GM12878 (cell line): Measurements from ENCODE around the gene PAX7. TPM values are rescaled to one million over a fixed set of nuclear protein-coding genes. Genes with fewer than 3 reads are reported as not detected.

Source experiments
- ATAC-seq: fragments of 200-7000 bp; cut with Tn5 transposase; 3 replicates; pipeline ENCODE4 v1.9.1; 2020; ENCODE audit warnings: mild to moderate bottlenecking, moderate library complexity
- BruUV-seq: library from RNA; stranded (reverse); fragments of 400-500 nt; replicated peaks from 2 replicates; lab custom pipeline; 2021; lab: Mats Ljungman, UMichigan
- CTCF ChIA-PET: fragments of 300-600 bp; sonication (Branson Sonifier 250); formaldehyde crosslinking; extraction: SDS; loops from one replicate; lab custom pipeline; 2021; ENCODE audit warnings: inconsistent platforms; lab: Yijun Ruan, JAX
- POLR2A ChIA-PET: fragments of 350-600 bp; formaldehyde crosslinking; extraction: SDS; loops from one replicate; lab custom pipeline; 2021; ENCODE audit warnings: inconsistent platforms; lab: Charles Lee
- RAD21 ChIA-PET: fragments of 300-600 bp; sonication (Branson Sonifier 250); formaldehyde crosslinking; loops from one replicate; lab custom pipeline; 2023; ENCODE audit warnings: antibody characterized with exemption; ENCODE audit not compliant: unreplicated experiment; lab: Charles Lee
- SMC1A ChIA-PET: fragments of 300-600 bp; sonication (Branson Sonifier 250); formaldehyde crosslinking; loops from one replicate; lab custom pipeline; 2023; ENCODE audit not compliant: unreplicated experiment, uncharacterized antibody; lab: Charles Lee
- DNase-seq: peaks from one replicate; pipeline ENCODE4 v3.0.0-alpha.2; 2011; ENCODE audit warnings: low read depth, low spot score
- FAIRE-seq: peaks from 3 replicates; lab custom pipeline; 2011; peaks lifted over from hg19 to GRCh38; lab: Jason Lieb, UNC
- H2AFZ ChIP-seq: 2 replicates; pipeline ENCODE4 v1.6.0; 2011; ENCODE audit warnings: low read depth, low read length, control low read depth; ENCODE audit not compliant: control insufficient read depth
- H3K27ac ChIP-seq: 2 replicates; pipeline ENCODE4 v1.5.1; 2011; ENCODE audit warnings: control low read depth; ENCODE audit not compliant: control insufficient read depth, insufficient read depth
- H3K27me3 ChIP-seq, 2 experiments: replicated peaks in 1 of 2; 2 replicates each; pipeline versions ENCODE4 v1.6.0 to v1.6.1; 2011; ENCODE audit warnings: low read length in 1 of 2; ENCODE audit not compliant: control insufficient read depth in 2 of 2, insufficient read depth in 2 of 2
- H3K36me3 ChIP-seq, 2 experiments: 2 replicates each; pipeline ENCODE4 v1.5.1; 2011; ENCODE audit warnings: low read length in 1 of 2; ENCODE audit not compliant: control insufficient read depth in 2 of 2, insufficient read depth in 2 of 2
- H3K4me1 ChIP-seq: 2 replicates; pipeline ENCODE4 v1.6.1; 2011; ENCODE audit warnings: mild to moderate bottlenecking, low read length, moderate library complexity, mixed read lengths; ENCODE audit not compliant: control insufficient read depth, insufficient read depth
- H3K4me2 ChIP-seq: 2 replicates; pipeline ENCODE4 v1.6.0; 2011; ENCODE audit warnings: control low read depth; ENCODE audit not compliant: control insufficient read depth, insufficient read depth
- H3K4me3 ChIP-seq: fragments of 200-600 bp; sonication (generic); 2 replicates; pipeline ENCODE4 v1.5.1; 2016
- H3K79me2 ChIP-seq: 2 replicates; pipeline ENCODE4 v1.6.0; 2011; ENCODE audit warnings: low read length; ENCODE audit not compliant: control insufficient read depth, insufficient read depth
- H3K9ac ChIP-seq: 2 replicates; pipeline ENCODE4 v1.8.0; 2011; ENCODE audit warnings: low read length, control low read depth, mixed read lengths; ENCODE audit not compliant: control insufficient read depth, insufficient read depth
- H3K9me3 ChIP-seq: replicated peaks from 3 replicates; pipeline ENCODE4 v1.5.1; 2011; ENCODE audit warnings: mild to moderate bottlenecking, low read length; ENCODE audit not compliant: control insufficient read depth, insufficient read depth
- H4K20me1 ChIP-seq: 2 replicates; pipeline ENCODE4 v1.6.0; 2011; ENCODE audit not compliant: control insufficient read depth, insufficient read depth
- BRCA1 ChIP-seq: IDR thresholded peaks from 2 replicates; pipeline ENCODE4 v1.6.1; 2011; ENCODE audit warnings: low read depth, low read length, improper control_type of control experiment
- CHD1 ChIP-seq: IDR thresholded peaks from 2 replicates; pipeline ENCODE4 v1.6.1; 2012; ENCODE audit warnings: low read depth, low read length, improper control_type of control experiment
- CHD4 ChIP-seq: fragments of 200-600 bp; sonication (generic); IDR thresholded peaks from 2 replicates; pipeline ENCODE4 v1.6.1; 2016; ENCODE audit warnings: mild to moderate bottlenecking
- DPF2 ChIP-seq: fragments of 450-650 bp; IDR thresholded peaks from 2 replicates; pipeline ENCODE4 v1.6.1; 2017; ENCODE audit warnings: mild to moderate bottlenecking
- EZH2 ChIP-seq: IDR thresholded peaks from 2 replicates; pipeline ENCODE4 v1.6.1; 2012; ENCODE audit warnings: low read depth, mild to moderate bottlenecking, control low read depth, inconsistent platforms, low read length, borderline replicate concordance; ENCODE audit not compliant: control insufficient read depth
- IKZF2 ChIP-seq, 2 experiments: fragments of 450-650 bp; IDR thresholded peaks; 2 replicates each; pipeline ENCODE4 v1.6.1; 2017; ENCODE audit warnings: mild to moderate bottlenecking in 2 of 2, moderate library complexity in 2 of 2
- KLF5 ChIP-seq: fragments of 450-650 bp; IDR thresholded peaks from 2 replicates; pipeline ENCODE4 v1.6.1; 2014; ENCODE audit warnings: mild to moderate bottlenecking; ENCODE audit not compliant: partially characterized antibody
- MEF2A ChIP-seq: IDR thresholded peaks from 2 replicates; pipeline ENCODE4 v1.6.1; 2011; ENCODE audit warnings: low read depth, mild to moderate bottlenecking, low read length, moderate library complexity; ENCODE audit not compliant: insufficient read depth
- MTA2 ChIP-seq: fragments of 450-650 bp; IDR thresholded peaks from 2 replicates; pipeline ENCODE4 v1.6.1; 2016; ENCODE audit warnings: low read depth, mild to moderate bottlenecking, moderate library complexity
- MXI1 ChIP-seq: fragments of 150-350 bp; IDR thresholded peaks from 2 replicates; pipeline ENCODE4 v1.6.1; 2011; ENCODE audit warnings: low read depth, mild to moderate bottlenecking, inconsistent platforms, low read length, improper control_type of control experiment
- MYB ChIP-seq: fragments of 150-350 bp; IDR thresholded peaks from 2 replicates; pipeline ENCODE4 v1.6.1; 2014; ENCODE audit warnings: mild to moderate bottlenecking, low read depth, low read length, borderline replicate concordance
- NFIC ChIP-seq: IDR thresholded peaks from 2 replicates; pipeline ENCODE4 v1.6.1; 2012; ENCODE audit warnings: low read depth, mild to moderate bottlenecking, inconsistent platforms, low read length, moderate library complexity
- NFXL1 ChIP-seq: fragments of 450-650 bp; IDR thresholded peaks from 2 replicates; pipeline ENCODE4 v1.6.1; 2017; ENCODE audit warnings: antibody characterized with exemption, mild to moderate bottlenecking, borderline replicate concordance
- NR2F1 ChIP-seq: fragments of 450-650 bp; conservative IDR thresholded peaks from 2 replicates; pipeline ENCODE4 v1.6.1; 2017; ENCODE audit warnings: mild to moderate bottlenecking
- RAD21 ChIP-seq: IDR thresholded peaks from 2 replicates; pipeline ENCODE4 v1.6.1; 2011; ENCODE audit warnings: mild to moderate bottlenecking, low read depth, low read length, moderate library complexity; ENCODE audit not compliant: insufficient read depth
- SMC3 ChIP-seq: IDR thresholded peaks from 2 replicates; pipeline ENCODE4 v1.6.1; 2011; ENCODE audit warnings: low read length, improper control_type of control experiment, borderline replicate concordance
- STAT1 ChIP-seq: fragments of 450-650 bp; conservative IDR thresholded peaks from 2 replicates; pipeline ENCODE4 v1.6.1; 2014; ENCODE audit warnings: antibody characterized with exemption, mild to moderate bottlenecking
- TCF7 ChIP-seq: IDR thresholded peaks from 2 replicates; pipeline ENCODE4 v1.6.1; 2014; ENCODE audit warnings: antibody characterized with exemption, borderline replicate concordance
- ZNF384 ChIP-seq: IDR thresholded peaks from 2 replicates; pipeline ENCODE4 v1.6.1; 2012; ENCODE audit warnings: low read depth, mild to moderate bottlenecking, low read length, improper control_type of control experiment, borderline replicate concordance
- ZZZ3 ChIP-seq: IDR thresholded peaks from 2 replicates; pipeline ENCODE4 v1.6.1; 2011; ENCODE audit warnings: low read depth; ENCODE audit not compliant: control insufficient read depth, insufficient read length
- WGBS: methylation state at CpG from one replicate; pipeline ENCODE4 v1.1.6; 2016; ENCODE audit warnings: low lambda C conversion rate; ENCODE audit not compliant: insufficient replicate concordance, insufficient coverage; ENCODE audit errors: missing lambda C conversion rate; 5-methylcytosine and 5-hydroxymethylcytosine counted together
- in situ Hi-C: fragments of 300-500 bp; cut with MboI; formaldehyde crosslinking; loops from 9 replicates; pipeline ENCODE4 v1.14.3; 2018; ENCODE audit warnings: mixed read lengths
- intact Hi-C: fragments of 100-400 bp; cut with micrococcal nuclease; formaldehyde crosslinking; loops from one replicate; pipeline ENCODE4 v1.14.2; 2022; ENCODE audit not compliant: unreplicated experiment
- polyA plus RNA-seq, 11 experiments: library from polyadenylated mRNA; depleted of rRNA in 4 of 11; unstranded in 6 of 11; stranded (reverse) in 5 of 11; fragments of >200 nt; fragmentation: Nextera tagmentation in 4 of 11; fragmentation: Illumina TruSeq in 1 of 11; extraction: Ambion mirVana in 4 of 11; extraction: Trizol in 1 of 11; gene quantifications; 1 replicate in 1 of 11; 2 replicates in 10 of 11; pipeline versions ENCODE4 v1.2.1 to v1.2.3, GENCODE V29; 2011 to 2016; ENCODE audit warnings: inconsistent platforms in 2 of 11, missing spikeins in 2 of 11, low read depth in 1 of 11
- total RNA-seq, 4 experiments: library from RNA; depleted of rRNA in 3 of 4; stranded (reverse); fragments of >200 nt in 3 of 4; fragmentation: Illumina TruSeq in 1 of 4; extraction: Trizol in 1 of 4; gene quantifications; 2 replicates each; pipeline versions ENCODE4 v1.2.1 to v1.2.3, GENCODE V29; 2013 to 2021
- TF ChIP-seq, protein P1 (sequence below), 3 experiments: IDR thresholded peaks in 2 of 3; conservative IDR thresholded peaks in 1 of 3; 2 replicates each; pipeline ENCODE4 v1.5.1; 2011; ENCODE audit warnings: low read depth in 3 of 3, low read length in 3 of 3, mild to moderate bottlenecking in 3 of 3, control low read depth in 2 of 3, moderate library complexity in 2 of 3, inconsistent platforms in 1 of 3, mixed read lengths in 1 of 3; ENCODE audit not compliant: control insufficient read depth in 2 of 3, insufficient read depth in 1 of 3; ENCODE audit errors: extremely low read depth in 1 of 3
- TF ChIP-seq, protein P2 (sequence below): fragments of 450-650 bp; IDR thresholded peaks from 2 replicates; pipeline ENCODE4 v1.6.1; 2017; ENCODE audit warnings: borderline replicate concordance
- TF ChIP-seq, protein P3 (sequence below): IDR thresholded peaks from 2 replicates; pipeline ENCODE4 v1.6.1; 2011; ENCODE audit warnings: low read depth, low read length, improper control_type of control experiment, borderline replicate concordance

Gene PAX7
- total and polyA plus RNA-seq, 10 of the 15 experiments (the other 5 are each of a cell fraction or from before 2014, with no cell fraction given): not detected

DNA sequence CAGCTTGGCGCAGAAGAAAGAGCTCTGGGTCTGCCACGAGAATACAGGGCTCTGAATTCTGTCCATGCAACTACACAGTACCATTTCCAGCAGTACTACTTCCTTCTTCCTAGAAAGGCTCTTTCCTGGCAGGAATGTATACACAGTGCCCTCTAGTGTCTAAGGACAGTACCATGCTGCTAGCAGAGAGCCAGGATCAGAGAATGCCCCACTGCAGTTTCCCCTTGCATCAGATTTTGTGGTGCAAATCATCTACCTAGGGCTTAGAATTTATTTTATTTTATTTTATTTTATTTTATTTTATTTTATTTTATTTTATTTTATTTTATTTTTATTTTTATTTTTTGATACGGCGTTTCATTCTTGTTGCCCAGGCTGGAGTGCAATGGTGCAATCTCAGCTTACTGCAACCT, 50.8 kb downstream of the PAX7 start:
- no peak for DNase-seq
- CTCF ChIA-PET: interaction anchor here (0.6 to 2.1 kb wide), 5 partner anchors 9 to 98 kb away, joined by 3 to 16 read pairs (median 3); no protein-coding TSS in a partner anchor
- H2AFZ ChIP-seq: no peak overlapping the region
- TF ChIP-seq NFIC (no peak), DPF2 (no peak), BRCA1 (no peak), IKZF2 (IDR thresholded peaks at IDR 0.05) (no peak), NR2F1 (no peak), CHD1 (no peak), KLF5 (no peak), MEF2A (no peak), EZH2 (no peak), TCF7 (no peak), MXI1 (no peak), SMC3 (peak; percentile 41; the same call in 1 of the 2 replicates), NFXL1 (no peak), ZZZ3 (no peak), ZNF384 (no peak), MYB (no peak), CHD4 (no peak), STAT1 (no peak), MTA2 (no peak), RAD21 (peak; percentile 50)
- TF ChIP-seq, protein P1, sequence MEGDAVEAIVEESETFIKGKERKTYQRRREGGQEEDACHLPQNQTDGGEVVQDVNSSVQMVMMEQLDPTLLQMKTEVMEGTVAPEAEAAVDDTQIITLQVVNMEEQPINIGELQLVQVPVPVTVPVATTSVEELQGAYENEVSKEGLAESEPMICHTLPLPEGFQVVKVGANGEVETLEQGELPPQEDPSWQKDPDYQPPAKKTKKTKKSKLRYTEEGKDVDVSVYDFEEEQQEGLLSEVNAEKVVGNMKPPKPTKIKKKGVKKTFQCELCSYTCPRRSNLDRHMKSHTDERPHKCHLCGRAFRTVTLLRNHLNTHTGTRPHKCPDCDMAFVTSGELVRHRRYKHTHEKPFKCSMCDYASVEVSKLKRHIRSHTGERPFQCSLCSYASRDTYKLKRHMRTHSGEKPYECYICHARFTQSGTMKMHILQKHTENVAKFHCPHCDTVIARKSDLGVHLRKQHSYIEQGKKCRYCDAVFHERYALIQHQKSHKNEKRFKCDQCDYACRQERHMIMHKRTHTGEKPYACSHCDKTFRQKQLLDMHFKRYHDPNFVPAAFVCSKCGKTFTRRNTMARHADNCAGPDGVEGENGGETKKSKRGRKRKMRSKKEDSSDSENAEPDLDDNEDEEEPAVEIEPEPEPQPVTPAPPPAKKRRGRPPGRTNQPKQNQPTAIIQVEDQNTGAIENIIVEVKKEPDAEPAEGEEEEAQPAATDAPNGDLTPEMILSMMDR (IDR thresholded peaks at IDR 0.05 in 2 of 3, conservative IDR thresholded peaks at IDR 0.05 in 1 of 3; ENCODE audit: control insufficient read depth in 2 of 3, extremely low read depth in 1 of 3, insufficient read depth in 1 of 3, low read depth in 3 of 3, low read length in 3 of 3): peak; percentile 53 to 65 (median 58)
- TF ChIP-seq, protein P2, sequence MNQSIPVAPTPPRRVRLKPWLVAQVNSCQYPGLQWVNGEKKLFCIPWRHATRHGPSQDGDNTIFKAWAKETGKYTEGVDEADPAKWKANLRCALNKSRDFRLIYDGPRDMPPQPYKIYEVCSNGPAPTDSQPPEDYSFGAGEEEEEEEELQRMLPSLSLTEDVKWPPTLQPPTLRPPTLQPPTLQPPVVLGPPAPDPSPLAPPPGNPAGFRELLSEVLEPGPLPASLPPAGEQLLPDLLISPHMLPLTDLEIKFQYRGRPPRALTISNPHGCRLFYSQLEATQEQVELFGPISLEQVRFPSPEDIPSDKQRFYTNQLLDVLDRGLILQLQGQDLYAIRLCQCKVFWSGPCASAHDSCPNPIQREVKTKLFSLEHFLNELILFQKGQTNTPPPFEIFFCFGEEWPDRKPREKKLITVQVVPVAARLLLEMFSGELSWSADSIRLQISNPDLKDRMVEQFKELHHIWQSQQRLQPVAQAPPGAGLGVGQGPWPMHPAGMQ: no peak
- TF ChIP-seq, protein P3, sequence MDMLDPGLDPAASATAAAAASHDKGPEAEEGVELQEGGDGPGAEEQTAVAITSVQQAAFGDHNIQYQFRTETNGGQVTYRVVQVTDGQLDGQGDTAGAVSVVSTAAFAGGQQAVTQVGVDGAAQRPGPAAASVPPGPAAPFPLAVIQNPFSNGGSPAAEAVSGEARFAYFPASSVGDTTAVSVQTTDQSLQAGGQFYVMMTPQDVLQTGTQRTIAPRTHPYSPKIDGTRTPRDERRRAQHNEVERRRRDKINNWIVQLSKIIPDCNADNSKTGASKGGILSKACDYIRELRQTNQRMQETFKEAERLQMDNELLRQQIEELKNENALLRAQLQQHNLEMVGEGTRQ: no peak

More for the DNA sequence above, 50.8 kb downstream of the PAX7 start:
- Histone ChIP-seq H3K27me3 (peaks cover 0 to 3% of the 10 kb centered on the region in 2 experiments; a peak in 2 of 4 replicates), H3K4me3 (no peak overlapping the region), H3K9ac (no peak overlapping the region), H3K27ac (no peak overlapping the region), H3K9me3 (no peaks in the 10 kb centered on the region), H4K20me1 (no peaks in the 10 kb centered on the region), H3K36me3 (no peaks in the 10 kb centered on the region), H3K4me2 (no peak overlapping the region), H3K4me1 (no peaks in the 10 kb centered on the region), H3K79me2 (no peaks in the 10 kb centered on the region)
- ChIA-PET POLR2A (no interaction called here), SMC1A (no interaction called here), RAD21 (no interaction called here)
- in situ Hi-C loops: no loop called here
- BruUV-seq: no TSS peak
- FAIRE-seq (no peak), ATAC-seq (peak; percentile 62)
- WGBS: 57% methylated on average over 4 of the region's 4 CpGs
- intact Hi-C loops: loop anchor here (2.0 kb wide), 1 partner anchor 85 kb away; no protein-coding TSS in a partner anchor
